Natural killer cell (primary cell): ENCODE results near the gene TMC5. TPM values are rescaled to one million over a fixed set of nuclear protein-coding genes. Genes with fewer than 3 reads are reported as not detected.

ENCODE experiments used
- ATAC-seq, 3 donors: fragments of 150-1000 bp in 2 of 3; fragments of 200-7000 bp in 1 of 3; cut with Tn5 transposase; 1 replicate in 1 of 3; 2 replicates in 2 of 3; pipeline ENCODE4 v1.10.0; 2021; ENCODE audit warnings: mild to moderate bottlenecking in 2 of 3, moderate library complexity in 2 of 3
- DNase-seq, 2 donors: peaks; one replicate each; pipeline versions ENCODE4 v3.0.0 to v3.0.0-alpha.2; 2013 to 2021; ENCODE audit warnings: mixed read lengths in 1 of 2
- H3K27ac ChIP-seq: one replicate; pipeline ENCODE4 v1.5.1; 2013; ENCODE audit warnings: mild to moderate bottlenecking, low read length
- H3K27me3 ChIP-seq: one replicate; pipeline ENCODE4 v1.6.1; 2013; ENCODE audit warnings: low read length; ENCODE audit not compliant: control insufficient read depth, insufficient read depth
- H3K36me3 ChIP-seq: one replicate; pipeline ENCODE4 v1.6.1; 2013; ENCODE audit warnings: low read length; ENCODE audit not compliant: control insufficient read depth, insufficient read depth
- H3K4me1 ChIP-seq: one replicate; pipeline ENCODE4 v1.6.1; 2013; ENCODE audit warnings: low read length; ENCODE audit not compliant: control insufficient read depth, insufficient read depth
- H3K4me3 ChIP-seq: one replicate; pipeline ENCODE4 v1.5.1; 2013; ENCODE audit warnings: low read length
- H3K9me3 ChIP-seq: one replicate; pipeline ENCODE4 v1.6.1; 2013; ENCODE audit warnings: low read length; ENCODE audit not compliant: control insufficient read depth, insufficient read depth
- H3K27ac Mint-ChIP-seq, 2 donors: one replicate each; pipeline ENCODE4 v1.8.0; 2022; ENCODE audit warnings: mild to moderate bottlenecking in 2 of 2, mixed read lengths in 2 of 2, moderate library complexity in 1 of 2
- H3K27me3 Mint-ChIP-seq, 2 donors: one replicate each; pipeline ENCODE4 v1.8.0; 2022; ENCODE audit warnings: low read depth in 2 of 2, mixed read lengths in 2 of 2
- H3K36me3 Mint-ChIP-seq: one replicate; pipeline ENCODE4 v1.8.0; 2022; ENCODE audit warnings: mixed read lengths
- H3K4me1 Mint-ChIP-seq, 2 donors: one replicate each; pipeline ENCODE4 v1.8.0; 2022; ENCODE audit warnings: mixed read lengths in 2 of 2
- H3K4me3 Mint-ChIP-seq: one replicate; pipeline ENCODE4 v1.8.0; 2022; ENCODE audit warnings: mild to moderate bottlenecking, moderate library complexity, mixed read lengths
- H3K9me3 Mint-ChIP-seq, 2 donors: one replicate each; pipeline ENCODE4 v1.8.0; 2022; ENCODE audit warnings: mixed read lengths in 2 of 2
- CTCF ChIP-seq: fragments of 200-600 bp; IDR thresholded peaks from one replicate; pipeline ENCODE4 v1.8.0; 2022; ENCODE audit warnings: antibody characterized with exemption
- WGBS: methylation state at CpG from one replicate; pipeline ENCODE4 v1.1.7; 2013; ENCODE audit warnings: missing lambda C conversion rate; ENCODE audit not compliant: insufficient coverage; 5-methylcytosine and 5-hydroxymethylcytosine counted together
- intact Hi-C: fragments of 100-400 bp; cut with micrococcal nuclease; formaldehyde crosslinking; loops from one replicate; pipeline ENCODE4 v1.14.2; 2022
- total RNA-seq, 4 donors: library from RNA; stranded (reverse); fragments of 120-200 nt in 1 of 4; gene quantifications; one replicate each; pipeline versions ENCODE4 v1.2.3 to v1.2.4, GENCODE V29; 2013 to 2022

The TMC5 gene
- total RNA-seq, 3 donors from 2014 or later (not counting 1 experiment from before 2014, with no cell fraction given) = not detected

GRCh38 chr16:19482291-19482690 is 64.6 kb downstream of the TMC5 start:
- H3K36me3 Mint-ChIP-seq = no peaks in the 10 kb centered on the region

GRCh38 chr16:19484096-19484495 is 66.4 kb downstream of the TMC5 start:
- Mint-ChIP-seq H3K27me3 (no peaks in the 10 kb centered on the region), H3K27ac (no peak overlapping the region), H3K4me1 (no peaks in the 10 kb centered on the region), H3K36me3 (no peaks in the 10 kb centered on the region), H3K9me3 (no peaks in the 10 kb centered on the region), H3K4me3 (no peak overlapping the region)
- TF ChIP-seq CTCF = no peak
- no peak for ATAC-seq
- no peaks in the 10 kb centered on the region for H3K9me3 ChIP-seq
- H3K4me3 ChIP-seq = no peak overlapping the region
- intact Hi-C loops = no loop called here
- no peaks in the 10 kb centered on the region for H3K36me3 ChIP-seq
- H3K27ac ChIP-seq = no peak overlapping the region
- no peaks in the 10 kb centered on the region for H3K4me1 ChIP-seq
- no peaks in the 10 kb centered on the region for H3K27me3 ChIP-seq
- no peak for DNase-seq
- 88% methylated on average over 3 of the region's 3 CpGs for WGBS

More at GRCh38 chr16:19482291-19482690, 64.6 kb downstream of the TMC5 start:
- ATAC-seq = no peak
- H3K4me1 ChIP-seq = no peaks in the 10 kb centered on the region
- WGBS = 86% methylated on average over 1 of the region's 1 CpG
- H3K4me3 ChIP-seq = no peak overlapping the region
- H3K9me3 ChIP-seq = no peaks in the 10 kb centered on the region
- no peaks in the 10 kb centered on the region for H3K27me3 ChIP-seq
- DNase-seq = no peak
- no peak for TF ChIP-seq CTCF
- Mint-ChIP-seq H3K9me3 (no peaks in the 10 kb centered on the region), H3K4me1 (no peaks in the 10 kb centered on the region), H3K27me3 (peaks cover 0 to 8% of the 10 kb centered on the region in 2 donors), H3K27ac (no peak overlapping the region), H3K4me3 (no peak overlapping the region)
- intact Hi-C loops = no loop called here
- H3K27ac ChIP-seq = no peak overlapping the region
- no peaks in the 10 kb centered on the region for H3K36me3 ChIP-seq

GRCh38 chr16:19485611-19486010 is 67.9 kb downstream of the TMC5 start:
- no peak for ATAC-seq
- H3K4me1 ChIP-seq = no peaks in the 10 kb centered on the region
- intact Hi-C loops = no loop called here
- DNase-seq = no peak
- H3K4me3 ChIP-seq = no peak overlapping the region
- Mint-ChIP-seq H3K27me3 (no peaks in the 10 kb centered on the region), H3K4me1 (no peaks in the 10 kb centered on the region), H3K4me3 (no peak overlapping the region), H3K9me3 (no peaks in the 10 kb centered on the region), H3K27ac (no peak overlapping the region), H3K36me3 (no peaks in the 10 kb centered on the region)
- TF ChIP-seq CTCF = no peak
- no peaks in the 10 kb centered on the region for H3K36me3 ChIP-seq
- 95% methylated on average over 5 of the region's 5 CpGs for WGBS
- H3K27me3 ChIP-seq = no peaks in the 10 kb centered on the region
- no peaks in the 10 kb centered on the region for H3K9me3 ChIP-seq
- no peak overlapping the region for H3K27ac ChIP-seq

GRCh38 chr16:19486051-19486450 is 68.4 kb downstream of the TMC5 start:
- Histone ChIP-seq H3K4me1 (no peaks in the 10 kb centered on the region), H3K27ac (no peak overlapping the region), H3K27me3 (no peaks in the 10 kb centered on the region), H3K9me3 (no peaks in the 10 kb centered on the region), H3K36me3 (no peaks in the 10 kb centered on the region), H3K4me3 (no peak overlapping the region)
- Mint-ChIP-seq H3K27me3 (no peaks in the 10 kb centered on the region), H3K4me3 (no peak overlapping the region), H3K36me3 (no peaks in the 10 kb centered on the region), H3K9me3 (no peaks in the 10 kb centered on the region), H3K27ac (no peak overlapping the region), H3K4me1 (no peaks in the 10 kb centered on the region)
- DNase-seq (no peak), ATAC-seq (no peak)
- intact Hi-C loops = no loop called here
- TF ChIP-seq CTCF = no peak
- WGBS = 80% methylated on average over 2 of the region's 4 CpGs
